Cardiac muscle cell (in vitro differentiated cells and primary cell): ENCODE results near the gene COL15A1. TPM values are rescaled to one million over a fixed set of nuclear protein-coding genes. Genes with fewer than 3 reads are reported as not detected.

ENCODE experiments used
- DNase-seq, 2 donors: peaks; one replicate each; pipeline versions ENCODE4 v3.0.0 to v3.0.0-alpha.2; 2010 to 2017; ENCODE audit warnings: low read depth in 1 of 2, low spot score in 1 of 2
- H3K27ac ChIP-seq: fragments of 200-600 bp; sonication (generic); 2 replicates; pipeline ENCODE4 v1.5.1; 2016
- H3K27me3 ChIP-seq: fragments of 200-600 bp; sonication (generic); 2 replicates; pipeline ENCODE4 v1.6.0; 2016; ENCODE audit warnings: control low read depth
- H3K36me3 ChIP-seq: fragments of 200-600 bp; sonication (generic); 2 replicates; pipeline ENCODE4 v1.5.1; 2016; ENCODE audit warnings: control low read depth
- H3K4me1 ChIP-seq: fragments of 200-600 bp; sonication (generic); 2 replicates; pipeline ENCODE4 v1.8.1; 2017; ENCODE audit warnings: low read depth, mild to moderate bottlenecking, mixed run types
- H3K4me3 ChIP-seq: fragments of 200-600 bp; sonication (generic); 2 replicates; pipeline ENCODE4 v1.5.1; 2016; ENCODE audit warnings: mild to moderate bottlenecking
- H3K9me3 ChIP-seq: fragments of 200-600 bp; sonication (generic); 2 replicates; pipeline ENCODE4 v1.5.1; 2017; ENCODE audit warnings: low read depth, mild to moderate bottlenecking, control low read depth
- polyA plus RNA-seq: library from polyadenylated mRNA; unstranded; fragments of >200 nt; fragmentation: Nextera tagmentation; extraction: Ambion mirVana; gene quantifications from 2 replicates; pipeline ENCODE4 v1.2.1, GENCODE V29; 2016
- total RNA-seq: library from RNA; depleted of rRNA; stranded (reverse); fragments of >200 nt; gene quantifications from 2 replicates; pipeline ENCODE4 v1.2.3, GENCODE V29; 2016
- TF ChIP-seq, protein P1 (sequence below): IDR thresholded peaks from 2 replicates; pipeline ENCODE4 v1.5.1; 2012; ENCODE audit warnings: low read depth, mild to moderate bottlenecking, low read length

COL15A1 gene
- total and polyA plus RNA-seq, 2 experiments from 2014 or later: 0.74 to 1.3 TPM

DNA sequence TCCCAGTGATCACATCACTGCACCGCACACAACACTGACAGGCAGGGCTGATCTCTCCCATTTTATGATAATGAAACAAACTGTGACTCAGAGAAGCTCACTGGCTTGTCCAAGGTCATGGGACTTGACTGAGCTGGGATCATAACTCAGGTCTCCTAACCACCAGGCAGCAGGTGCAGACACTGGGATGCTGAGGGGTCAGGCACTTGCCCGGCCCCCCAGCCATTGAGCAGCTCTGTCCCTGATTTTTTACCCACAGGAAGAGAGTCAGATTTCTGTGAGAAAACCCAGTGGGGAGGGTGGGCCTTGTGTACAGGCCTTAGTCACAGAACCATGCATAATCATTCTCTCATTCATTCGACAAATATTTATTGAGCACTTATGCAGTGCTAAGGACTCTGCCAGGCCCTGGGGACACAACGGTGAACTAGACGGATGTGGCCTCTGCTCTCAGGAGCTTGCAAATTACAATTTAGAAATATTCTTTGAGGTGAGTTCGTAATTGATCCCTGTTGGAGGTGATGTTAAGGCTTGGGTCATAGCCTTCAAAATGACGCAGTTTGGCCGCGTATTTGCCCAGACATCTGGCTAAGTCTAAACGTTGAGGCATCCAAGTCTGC is 106.7 kb downstream of the COL15A1 start:
- Histone ChIP-seq H3K4me3 (no peak overlapping the region), H3K27me3 (no peaks in the 10 kb centered on the region), H3K9me3 (no peaks in the 10 kb centered on the region), H3K4me1 (peaks cover 14% of the 10 kb centered on the region), H3K27ac (peak overlapping the region; percentile 59), H3K36me3 (no peaks in the 10 kb centered on the region)
- no peak for DNase-seq
- TF ChIP-seq, protein P1, sequence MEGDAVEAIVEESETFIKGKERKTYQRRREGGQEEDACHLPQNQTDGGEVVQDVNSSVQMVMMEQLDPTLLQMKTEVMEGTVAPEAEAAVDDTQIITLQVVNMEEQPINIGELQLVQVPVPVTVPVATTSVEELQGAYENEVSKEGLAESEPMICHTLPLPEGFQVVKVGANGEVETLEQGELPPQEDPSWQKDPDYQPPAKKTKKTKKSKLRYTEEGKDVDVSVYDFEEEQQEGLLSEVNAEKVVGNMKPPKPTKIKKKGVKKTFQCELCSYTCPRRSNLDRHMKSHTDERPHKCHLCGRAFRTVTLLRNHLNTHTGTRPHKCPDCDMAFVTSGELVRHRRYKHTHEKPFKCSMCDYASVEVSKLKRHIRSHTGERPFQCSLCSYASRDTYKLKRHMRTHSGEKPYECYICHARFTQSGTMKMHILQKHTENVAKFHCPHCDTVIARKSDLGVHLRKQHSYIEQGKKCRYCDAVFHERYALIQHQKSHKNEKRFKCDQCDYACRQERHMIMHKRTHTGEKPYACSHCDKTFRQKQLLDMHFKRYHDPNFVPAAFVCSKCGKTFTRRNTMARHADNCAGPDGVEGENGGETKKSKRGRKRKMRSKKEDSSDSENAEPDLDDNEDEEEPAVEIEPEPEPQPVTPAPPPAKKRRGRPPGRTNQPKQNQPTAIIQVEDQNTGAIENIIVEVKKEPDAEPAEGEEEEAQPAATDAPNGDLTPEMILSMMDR: no peak

DNA sequence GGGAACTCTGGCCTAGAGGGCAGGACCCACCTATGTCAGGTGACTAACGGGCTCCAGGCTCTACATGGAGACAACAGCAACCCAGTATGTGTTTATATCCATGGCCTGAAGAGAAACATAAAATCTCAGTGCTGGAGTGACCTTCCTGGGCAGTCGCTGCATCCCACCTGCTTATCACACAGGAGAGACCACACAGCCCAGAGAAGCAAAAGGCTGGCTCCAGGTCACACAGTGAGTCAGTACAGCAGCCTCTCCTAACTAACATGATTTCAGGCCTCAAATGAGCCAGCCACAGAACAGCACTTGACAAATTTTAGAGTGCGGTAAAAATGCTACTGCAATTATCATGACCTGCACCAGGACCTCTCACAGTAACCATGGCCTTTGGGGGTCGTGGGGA is 107.2 kb downstream of the COL15A1 start:
- Histone ChIP-seq H3K27ac (peak overlapping the region; percentile 59), H3K27me3 (no peaks in the 10 kb centered on the region), H3K4me1 (peaks cover 14% of the 10 kb centered on the region), H3K36me3 (no peaks in the 10 kb centered on the region), H3K9me3 (no peaks in the 10 kb centered on the region), H3K4me3 (no peak overlapping the region)
- DNase-seq: no peak
- TF ChIP-seq, protein P1: no peak

DNA sequence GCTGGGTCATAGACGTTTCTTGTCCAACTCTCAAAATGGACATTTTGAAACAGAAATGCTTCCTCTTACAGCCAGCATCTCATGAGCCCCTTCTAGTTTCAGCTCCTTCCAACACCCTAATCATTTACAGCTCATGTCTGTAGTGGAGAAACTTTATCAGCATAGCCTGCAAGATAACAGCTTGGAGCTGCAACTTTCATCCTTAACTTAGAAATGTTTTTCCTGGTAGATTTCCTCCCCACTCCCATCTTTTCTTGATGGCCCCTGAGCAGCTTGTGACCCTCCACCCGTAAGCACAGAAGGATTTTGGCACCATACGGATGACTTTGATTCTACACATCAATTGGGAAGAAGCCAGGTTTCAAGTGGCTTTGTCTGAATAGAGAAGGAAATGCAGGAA is 107.7 kb downstream of the COL15A1 start:
- Histone ChIP-seq H3K27ac (peak overlapping the region; percentile 59), H3K36me3 (no peaks in the 10 kb centered on the region), H3K4me3 (no peak overlapping the region), H3K9me3 (no peaks in the 10 kb centered on the region), H3K27me3 (no peaks in the 10 kb centered on the region), H3K4me1 (peaks cover 14% of the 10 kb centered on the region)
- TF ChIP-seq, protein P1: no peak
- peak; percentile 17 to 27 for DNase-seq

DNA sequence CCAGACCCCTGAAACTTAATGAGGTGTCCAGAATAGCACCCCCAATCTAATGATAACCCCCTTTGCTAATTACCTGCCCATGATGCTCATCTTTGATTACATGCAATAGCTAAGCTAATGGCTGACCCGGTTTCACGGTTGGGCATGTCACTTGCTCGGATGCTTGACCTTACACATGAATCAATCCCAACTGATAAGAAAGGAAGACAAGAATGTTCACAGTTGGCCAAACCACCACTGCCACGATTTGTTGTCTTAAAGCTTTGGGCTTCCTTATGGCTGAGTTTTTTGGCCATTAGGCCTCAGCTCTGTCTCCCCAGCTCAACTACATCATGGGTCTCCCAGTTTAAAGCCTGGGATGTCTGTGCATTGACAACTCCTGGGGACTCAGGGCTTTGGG is 108.1 kb downstream of the COL15A1 start:
- TF ChIP-seq, protein P1: no peak
- Histone ChIP-seq H3K27ac (peak overlapping the region; percentile 59), H3K9me3 (no peaks in the 10 kb centered on the region), H3K36me3 (no peaks in the 10 kb centered on the region), H3K4me1 (peaks cover 14% of the 10 kb centered on the region), H3K4me3 (no peak overlapping the region), H3K27me3 (no peaks in the 10 kb centered on the region)
- peak in 1 of 2 donors; percentile 26 for DNase-seq

DNA sequence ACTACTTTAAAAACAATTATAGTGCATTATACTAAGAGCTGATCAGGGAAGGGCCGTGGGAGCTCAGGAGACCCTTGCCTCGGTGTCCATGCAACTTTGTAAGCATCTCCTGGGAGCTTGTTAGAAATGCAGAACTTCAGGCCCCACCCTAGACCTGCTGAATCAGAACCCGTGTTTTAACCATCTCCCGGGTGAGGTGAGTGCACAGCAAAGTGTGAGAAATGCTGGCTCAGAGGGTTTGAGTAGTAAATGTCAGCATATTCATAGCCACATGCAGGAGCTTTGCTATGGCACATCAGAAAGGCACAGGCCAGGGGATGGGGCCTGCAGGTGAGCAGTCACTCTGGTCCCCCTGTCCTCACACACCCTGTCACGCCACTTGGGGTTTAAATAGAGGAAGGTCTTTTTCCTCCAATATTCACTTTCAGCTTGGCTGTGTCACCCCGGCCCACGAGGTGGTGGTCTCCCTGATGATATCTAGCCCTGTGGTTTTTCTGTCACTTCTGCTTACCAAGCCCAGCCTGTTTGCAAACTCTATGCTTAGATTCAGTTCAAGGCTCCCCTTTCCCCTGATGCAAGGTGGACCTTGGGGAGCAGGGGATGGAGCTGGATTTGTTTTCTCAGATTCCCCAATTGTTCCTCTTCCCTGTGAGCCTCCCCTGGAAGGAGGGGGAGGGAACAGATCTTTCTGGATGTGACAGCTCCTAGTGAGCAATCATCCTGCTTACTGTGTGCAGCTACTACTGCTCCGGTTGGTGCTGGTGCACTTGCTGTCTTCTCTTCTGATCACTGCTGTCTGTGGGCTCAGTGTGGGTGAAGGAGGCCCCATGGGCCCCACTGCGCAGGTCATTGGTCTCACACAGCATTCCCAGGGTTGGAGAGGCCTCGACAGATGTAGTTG is 109.4 kb downstream of the COL15A1 start:
- no peaks in the 10 kb centered on the region for H3K36me3 ChIP-seq

More for the DNA sequence above, 109.4 kb downstream of the COL15A1 start:
- Histone ChIP-seq H3K4me1 (peaks cover 14% of the 10 kb centered on the region), H3K27ac (no peak overlapping the region), H3K9me3 (no peaks in the 10 kb centered on the region), H3K4me3 (no peak overlapping the region), H3K27me3 (no peaks in the 10 kb centered on the region)
- no peak for DNase-seq
- TF ChIP-seq, protein P1: no peak
